Neural crest cell (in vitro differentiated cells): Measurements from ENCODE around the gene PALS1. TPM values are rescaled to one million over a fixed set of nuclear protein-coding genes. Genes with fewer than 3 reads are reported as not detected.

Experiments used
- DNase-seq: peaks from one replicate; pipeline ENCODE4 v3.0.0; 2021; ENCODE audit warnings: low read depth, mixed read lengths, low spot score
- H3K27ac Mint-ChIP-seq: one replicate; pipeline ENCODE4 v1.8.0; 2021; ENCODE audit warnings: mild to moderate bottlenecking, mixed read lengths; ENCODE audit not compliant: unreplicated experiment
- H3K27me3 Mint-ChIP-seq: 2 replicates; pipeline ENCODE4 v1.8.0; 2021; ENCODE audit warnings: low read depth, mild to moderate bottlenecking, mixed read lengths
- H3K36me3 Mint-ChIP-seq: 2 replicates; pipeline ENCODE4 v1.8.0; 2021; ENCODE audit warnings: low read depth, mild to moderate bottlenecking, mixed read lengths
- H3K4me1 Mint-ChIP-seq: 2 replicates; pipeline ENCODE4 v1.8.0; 2021; ENCODE audit warnings: mixed read lengths
- H3K4me3 Mint-ChIP-seq: one replicate; pipeline ENCODE4 v1.8.0; 2021; ENCODE audit warnings: mild to moderate bottlenecking, mixed read lengths
- H3K9me3 Mint-ChIP-seq: 2 replicates; pipeline ENCODE4 v1.8.0; 2021; ENCODE audit warnings: mixed read lengths
- CTCF ChIP-seq: fragments of 200-600 bp; sonication (generic); conservative IDR thresholded peaks from 2 replicates; pipeline ENCODE4 v1.5.0; 2021; ENCODE audit warnings: antibody characterized with exemption, mild to moderate bottlenecking
- total RNA-seq: library from RNA; stranded (reverse); gene quantifications from 2 replicates; pipeline ENCODE4 v1.2.1, GENCODE V29; 2021

PALS1 gene
- total RNA-seq, 1 donor from 2014 or later, result 34.5 TPM

- TF ChIP-seq CTCF, result no peak
- DNase-seq, result peak; percentile 6
- Mint-ChIP-seq H3K4me3 (peak overlapping the region; percentile 97), H3K4me1 (peaks cover 28% of the 10 kb centered on the region), H3K9me3 (no peaks in the 10 kb centered on the region), H3K27ac (peak overlapping the region; percentile 89), H3K36me3 (no peaks in the 10 kb centered on the region), H3K27me3 (peaks cover 32% of the 10 kb centered on the region)
These were observed 885 bp upstream of the PALS1 start for GRCh38 chr14:67240168-67240932.

- H3K9me3 Mint-ChIP-seq, result no peaks in the 10 kb centered on the region
- no peaks in the 10 kb centered on the region for H3K36me3 Mint-ChIP-seq
- peaks cover 32% of the 10 kb centered on the region for H3K27me3 Mint-ChIP-seq
- H3K4me1 Mint-ChIP-seq, result peaks cover 28% of the 10 kb centered on the region
- peak overlapping the region; percentile 97 for H3K4me3 Mint-ChIP-seq
- DNase-seq, result peak; percentile 91
- no peak for TF ChIP-seq CTCF
- peak overlapping the region; percentile 96 for H3K27ac Mint-ChIP-seq
These were observed 241 bp upstream of the PALS1 start for GRCh38 chr14:67240978-67241410.

- Mint-ChIP-seq H3K27me3 (peaks cover 29% of the 10 kb centered on the region), H3K27ac (peak overlapping the region; percentile 95), H3K9me3 (no peaks in the 10 kb centered on the region), H3K4me3 (peak overlapping the region; percentile 97), H3K4me1 (peaks cover 28% of the 10 kb centered on the region), H3K36me3 (no peaks in the 10 kb centered on the region)
- no peak for TF ChIP-seq CTCF
- DNase-seq, result no peak
These were observed 859 bp downstream of the PALS1 start for GRCh38 chr14:67242168-67242420.

GRCh38 chr14:67245104-67245503, 3.9 kb downstream of the PALS1 start:
- Mint-ChIP-seq H3K9me3 (no peaks in the 10 kb centered on the region), H3K36me3 (no peaks in the 10 kb centered on the region), H3K27ac (no peak overlapping the region), H3K27me3 (peaks cover 7% of the 10 kb centered on the region), H3K4me3 (no peak overlapping the region), H3K4me1 (peaks cover 39% of the 10 kb centered on the region)
- no peak for TF ChIP-seq CTCF
- no peak for DNase-seq

- no peak overlapping the region for H3K27ac Mint-ChIP-seq
- no peak overlapping the region for H3K4me3 Mint-ChIP-seq
- H3K4me1 Mint-ChIP-seq, result peaks cover 21% of the 10 kb centered on the region
- no peak for DNase-seq
- H3K27me3 Mint-ChIP-seq, result no peaks in the 10 kb centered on the region
- H3K9me3 Mint-ChIP-seq, result no peaks in the 10 kb centered on the region
- H3K36me3 Mint-ChIP-seq, result no peaks in the 10 kb centered on the region
- TF ChIP-seq CTCF, result no peak
These were observed 10.5 kb downstream of the PALS1 start for GRCh38 chr14:67251573-67252226.
